Measurements from ENCODE around the gene FBXO11.
"Not testable (repeated sequence)": the region's sequence is repeated elsewhere in the genome, so short reads cannot be mapped to it uniquely, and the experiment has no call there.

Gene FBXO11

GRCh38 chr2:47906157-47907038 is at the start of gene FBXO11:
Gene FBXO11, minus strand, starts transcription at chr2:47906498. Its CDS starts 778 bp downstream, at chr2:47905720.
- peak; percentile 92 for DNase-seq (ENCODE audit: low read depth)

GRCh38 chr2:47950340-47951301 is 44.3 kb upstream of the FBXO11 start:
- no peak for DNase-seq (ENCODE audit: low read depth)

- no peak for DNase-seq (ENCODE audit: low read depth)
Measured at GRCh38 chr2:47946593-47946992, 40.3 kb upstream of the FBXO11 start.

- no peak for DNase-seq (ENCODE audit: low read depth)
Measured at GRCh38 chr2:47945046-47945781, 38.9 kb upstream of the FBXO11 start.

GRCh38 chr2:47941936-47942335 is 35.6 kb upstream of the FBXO11 start:
- DNase-seq (ENCODE audit: low read depth): no peak

- no peak for DNase-seq (ENCODE audit: low read depth)
Measured at GRCh38 chr2:47937677-47938076, 31.4 kb upstream of the FBXO11 start.

GRCh38 chr2:47935071-47935470 is 28.8 kb upstream of the FBXO11 start:
- DNase-seq (ENCODE audit: low read depth): no peak

- no peak for DNase-seq (ENCODE audit: low read depth)
Measured at GRCh38 chr2:47918043-47918442, 11.7 kb upstream of the FBXO11 start.

- DNase-seq (ENCODE audit: low read depth): no peak
Measured at GRCh38 chr2:47917276-47917961, 11.1 kb upstream of the FBXO11 start.

- no peak for DNase-seq (ENCODE audit: low read depth)
Measured at GRCh38 chr2:47916412-47916811, 10.1 kb upstream of the FBXO11 start.

- DNase-seq (ENCODE audit: low read depth): not testable (repeated sequence)
Measured at GRCh38 chr2:47910662-47911061, 4.4 kb upstream of the FBXO11 start.

- no peak for DNase-seq (ENCODE audit: low read depth)
Measured at GRCh38 chr2:47908682-47909081, 2.4 kb upstream of the FBXO11 start.

GRCh38 chr2:47907039-47907781 is 912 bp upstream of the FBXO11 start:
- no peak for DNase-seq (ENCODE audit: low read depth)

GRCh38 chr2:47905386-47906156 is 727 bp downstream of the FBXO11 start:
- peak; percentile 18 for DNase-seq (ENCODE audit: low read depth)

GRCh38 chr2:47903781-47904490 is 2.4 kb downstream of the FBXO11 start:
- DNase-seq (ENCODE audit: low read depth): no peak

- DNase-seq (ENCODE audit: low read depth): not testable (repeated sequence)
Measured at GRCh38 chr2:47901892-47902291, 4.4 kb downstream of the FBXO11 start.

GRCh38 chr2:47900857-47901256 is 5.4 kb downstream of the FBXO11 start:
- no peak for DNase-seq (ENCODE audit: low read depth)

GRCh38 chr2:47899915-47900816 is 6.1 kb downstream of the FBXO11 start:
- DNase-seq (ENCODE audit: low read depth): no peak

All from stimulated activated CD8-positive, alpha-beta memory T cell treated with anti-CD3 and anti-CD28 coated beads, Interleukin-15, amount 100 ng/mL, for 1 hour (primary cell).